Measurements from ENCODE around the gene DTD1. TPM values are rescaled to one million over a fixed set of nuclear protein-coding genes. Genes with fewer than 3 reads are reported as not detected.

Gene DTD1
- total RNA-seq, 2 experiments from 2014 or later = 27.6 to 43.0 TPM

- Histone ChIP-seq H3K4me2 (ENCODE audit: low read length) (no peak overlapping the region), H3K9me3 (ENCODE audit: low read length) (no peaks in the 10 kb centered on the region), H4K20me1 (ENCODE audit: insufficient read depth, low read length) (no peaks in the 10 kb centered on the region), H3K27ac (ENCODE audit: low read depth, low read length, poor library complexity, severe bottlenecking) (no peak overlapping the region), H3K4me1 (ENCODE audit: insufficient read depth, low read length, poor library complexity, severe bottlenecking) (no peaks in the 10 kb centered on the region), H2AFZ (ENCODE audit: low read length) (no peak overlapping the region), H3K9me2 (ENCODE audit: insufficient read depth, low read length) (no peaks in the 10 kb centered on the region), H3K4me3 (ENCODE audit: low read depth, low read length, poor library complexity, severe bottlenecking) (no peak overlapping the region), H3K36me3 (ENCODE audit: insufficient read depth, low read length) (no peaks in the 10 kb centered on the region), H3K79me2 (ENCODE audit: insufficient read depth, low read depth, low read length) (no peaks in the 10 kb centered on the region)
- POLR2A ChIA-PET = no interaction called here
- CTCF ChIA-PET (ENCODE audit: unreplicated experiment) = no interaction called here
- BruUV-seq (replicated peaks) = no TSS peak
- no peak for TF ChIP-seq CTCF (conservative IDR thresholded peaks at IDR 0.05; ENCODE audit: low read length)
- TF ChIP-seq EZH2phosphoT487 (IDR thresholded peaks at IDR 0.05; ENCODE audit: borderline replicate concordance, low read depth, low read length) = no peak
- DNase-seq (ENCODE audit: low spot score) = no peak
- intact Hi-C loops (cut with micrococcal nuclease; ENCODE audit: unreplicated experiment) = no loop called here
Observed at GRCh38 chr20:18663932-18664331, 76.1 kb downstream of the DTD1 start.

- Histone ChIP-seq H3K9me2 (ENCODE audit: insufficient read depth, low read length) (no peaks in the 10 kb centered on the region), H3K4me3 (ENCODE audit: low read depth, low read length, poor library complexity, severe bottlenecking) (no peak overlapping the region), H3K4me2 (ENCODE audit: low read length) (no peak overlapping the region), H2AFZ (ENCODE audit: low read length) (no peak overlapping the region), H3K27ac (ENCODE audit: low read depth, low read length, poor library complexity, severe bottlenecking) (no peak overlapping the region), H3K79me2 (ENCODE audit: insufficient read depth, low read depth, low read length) (no peaks in the 10 kb centered on the region), H4K20me1 (ENCODE audit: insufficient read depth, low read length) (no peaks in the 10 kb centered on the region), H3K36me3 (ENCODE audit: insufficient read depth, low read length) (no peaks in the 10 kb centered on the region), H3K4me1 (ENCODE audit: insufficient read depth, low read length, poor library complexity, severe bottlenecking) (no peaks in the 10 kb centered on the region), H3K9me3 (ENCODE audit: low read length) (no peaks in the 10 kb centered on the region)
- ChIA-PET CTCF (ENCODE audit: unreplicated experiment) (no interaction called here), POLR2A (interaction anchor here (0.6 kb wide), 1 partner anchor 519 kb away, joined by 4 read pairs; no protein-coding TSS in a partner anchor)
- TF ChIP-seq EZH2phosphoT487 (IDR thresholded peaks at IDR 0.05; ENCODE audit: borderline replicate concordance, low read depth, low read length) (no peak), CTCF (conservative IDR thresholded peaks at IDR 0.05; ENCODE audit: low read length) (no peak)
- no peak for DNase-seq (ENCODE audit: low spot score)
- BruUV-seq (replicated peaks) = no TSS peak
- intact Hi-C loops (cut with micrococcal nuclease; ENCODE audit: unreplicated experiment) = no loop called here
Observed at GRCh38 chr20:18665135-18665534, 77.3 kb downstream of the DTD1 start.

- no TSS peak for BruUV-seq (replicated peaks)
- Histone ChIP-seq H3K27ac (ENCODE audit: low read depth, low read length, poor library complexity, severe bottlenecking) (no peak overlapping the region), H3K36me3 (ENCODE audit: insufficient read depth, low read length) (no peaks in the 10 kb centered on the region), H3K4me2 (ENCODE audit: low read length) (no peak overlapping the region), H3K4me1 (ENCODE audit: insufficient read depth, low read length, poor library complexity, severe bottlenecking) (no peaks in the 10 kb centered on the region), H4K20me1 (ENCODE audit: insufficient read depth, low read length) (no peaks in the 10 kb centered on the region), H3K79me2 (ENCODE audit: insufficient read depth, low read depth, low read length) (no peaks in the 10 kb centered on the region), H3K9me2 (ENCODE audit: insufficient read depth, low read length) (no peaks in the 10 kb centered on the region), H3K4me3 (ENCODE audit: low read depth, low read length, poor library complexity, severe bottlenecking) (no peak overlapping the region), H3K9me3 (ENCODE audit: low read length) (no peaks in the 10 kb centered on the region), H2AFZ (ENCODE audit: low read length) (no peak overlapping the region)
- ChIA-PET POLR2A (no interaction called here), CTCF (ENCODE audit: unreplicated experiment) (no interaction called here)
- no peak for TF ChIP-seq CTCF (conservative IDR thresholded peaks at IDR 0.05; ENCODE audit: low read length)
- no peak for TF ChIP-seq EZH2phosphoT487 (IDR thresholded peaks at IDR 0.05; ENCODE audit: borderline replicate concordance, low read depth, low read length)
- no peak for DNase-seq (ENCODE audit: low spot score)
- intact Hi-C loops (cut with micrococcal nuclease; ENCODE audit: unreplicated experiment) = no loop called here
Observed at GRCh38 chr20:18666803-18667415, 79.1 kb downstream of the DTD1 start.
